Liver (tissue), 3 donors: ENCODE results near the gene SCAMP5.

Source experiments
- ATF3 ChIP-seq: IDR thresholded peaks from 2 replicates; pipeline ENCODE4 v1.6.1; 2016; ENCODE audit warnings: antibody characterized with exemption
- CTCF ChIP-seq: fragments of 150-350 bp; IDR thresholded peaks from 2 replicates; pipeline ENCODE4 v1.5.1; 2017; ENCODE audit warnings: improper control_type of control experiment, low read depth, low read length; ENCODE audit not compliant: missing input control
- EGR1 ChIP-seq, 2 donors: IDR thresholded peaks; 2 replicates each; pipeline ENCODE4 v1.6.1; 2016 to 2018; ENCODE audit warnings: antibody characterized with exemption in 2 of 2, low read depth in 2 of 2
- FOXA1 ChIP-seq: IDR thresholded peaks from 2 replicates; pipeline ENCODE4 v1.6.1; 2016; ENCODE audit warnings: antibody characterized with exemption
- GABPA ChIP-seq, 2 donors: IDR thresholded peaks in 1 of 2; conservative IDR thresholded peaks in 1 of 2; 2 replicates each; pipeline ENCODE4 v1.6.1; 2016; ENCODE audit warnings: antibody characterized with exemption in 2 of 2, mild to moderate bottlenecking in 1 of 2, moderate library complexity in 1 of 2
- MAX ChIP-seq: IDR thresholded peaks from 2 replicates; pipeline ENCODE4 v1.6.1; 2016; ENCODE audit warnings: antibody characterized with exemption
- NR2F2 ChIP-seq: IDR thresholded peaks from 2 replicates; pipeline ENCODE4 v1.6.1; 2016; ENCODE audit warnings: antibody characterized with exemption
- RAD21 ChIP-seq, 2 donors: IDR thresholded peaks; 2 replicates each; pipeline ENCODE4 v1.6.1; 2016; ENCODE audit warnings: antibody characterized with exemption in 2 of 2, mild to moderate bottlenecking in 2 of 2
- REST ChIP-seq: IDR thresholded peaks from 2 replicates; pipeline ENCODE4 v1.6.1; 2016; ENCODE audit warnings: antibody characterized with exemption, mild to moderate bottlenecking
- RXRA ChIP-seq, 2 donors: IDR thresholded peaks; 2 replicates each; pipeline ENCODE4 v1.6.1; 2017 to 2018; ENCODE audit warnings: antibody characterized with exemption in 2 of 2, mild to moderate bottlenecking in 1 of 2
- TAF1 ChIP-seq: conservative IDR thresholded peaks from 2 replicates; pipeline ENCODE4 v1.6.1; 2016; ENCODE audit warnings: antibody characterized with exemption, mild to moderate bottlenecking
- YY1 ChIP-seq: IDR thresholded peaks from 2 replicates; pipeline ENCODE4 v1.6.1; 2016; ENCODE audit warnings: antibody characterized with exemption, mild to moderate bottlenecking
- ZBTB33 ChIP-seq: IDR thresholded peaks from 2 replicates; pipeline ENCODE4 v1.6.1; 2016; ENCODE audit warnings: antibody characterized with exemption
- donor health status: healthy.
- donor health status: healthy.

GRCh38 chr15:75044258-75044878 lies 49.0 kb downstream of the SCAMP5 start:
- TF ChIP-seq CTCF (no peak), TAF1 (no peak), YY1 (no peak), ATF3 (no peak), NR2F2 (no peak), ZBTB33 (no peak), RAD21 (IDR thresholded peaks at IDR 0.05) (no peak), FOXA1 (no peak), MAX (no peak), GABPA (IDR thresholded peaks at IDR 0.05 in 1 of 2, conservative IDR thresholded peaks at IDR 0.05 in 1 of 2) (no peak), RXRA (IDR thresholded peaks at IDR 0.05) (no peak), REST (no peak), EGR1 (IDR thresholded peaks at IDR 0.05; ENCODE audit: low read depth in 2 of 2) (no peak)
